H1 (cell line): Measurements from ENCODE around the gene HLA-F. TPM values are rescaled to one million over a fixed set of nuclear protein-coding genes. Genes with fewer than 3 reads are reported as not detected.

Source experiments
- CTCF ChIA-PET: fragments of 300-600 bp; sonication (Branson Sonifier 250); formaldehyde crosslinking; loops from one replicate; lab custom pipeline; 2021; ENCODE audit not compliant: partially characterized antibody; lab: Charles Lee
- POLR2A ChIA-PET: fragments of 300-600 bp; sonication (Branson Sonifier 250); formaldehyde crosslinking; loops from one replicate; lab custom pipeline; 2021; ENCODE audit warnings: inconsistent platforms; ENCODE audit not compliant: partially characterized antibody; lab: Charles Lee
- DNase-seq, 2 experiments: peaks; one replicate each; pipeline versions ENCODE4 v3.0.0 to v3.0.0-alpha.2; 2010 to 2022; ENCODE audit warnings: low spot score in 2 of 2, low read depth in 1 of 2, mixed read lengths in 1 of 2
- FAIRE-seq: peaks from 2 replicates; lab custom pipeline; 2011; peaks lifted over from hg19 to GRCh38; lab: Jason Lieb, UNC
- H2AFZ ChIP-seq: 2 replicates; pipeline ENCODE4 v1.8.1; 2012; ENCODE audit warnings: low read length, inconsistent platforms
- H2AK5ac ChIP-seq: 2 replicates; pipeline ENCODE4 v1.6.1; 2013; ENCODE audit warnings: low read depth, low read length
- H2BK120ac ChIP-seq: replicated peaks from 2 replicates; pipeline ENCODE3; 2013; ENCODE audit warnings: low read depth, low read length, inconsistent platforms
- H2BK12ac ChIP-seq: 2 replicates; pipeline ENCODE4 v1.6.1; 2013; ENCODE audit warnings: low read depth, low read length
- H2BK15ac ChIP-seq: 2 replicates; pipeline ENCODE4 v1.6.1; 2013; ENCODE audit warnings: low read length
- H2BK20ac ChIP-seq: 2 replicates; pipeline ENCODE4 v1.6.1; 2013; ENCODE audit warnings: low read length
- H2BK5ac ChIP-seq: 2 replicates; pipeline ENCODE4 v1.6.1; 2013; ENCODE audit warnings: low read depth, low read length
- H3K14ac ChIP-seq: 2 replicates; pipeline ENCODE4 v1.6.1; 2013; ENCODE audit warnings: inconsistent platforms; ENCODE audit not compliant: insufficient read length
- H3K18ac ChIP-seq: 2 replicates; pipeline ENCODE4 v1.6.1; 2013; ENCODE audit warnings: low read length; ENCODE audit errors: extremely low read depth
- H3K23ac ChIP-seq: 2 replicates; pipeline ENCODE4 v1.6.1; 2013; ENCODE audit warnings: inconsistent platforms; ENCODE audit not compliant: insufficient read length
- H3K23me2 ChIP-seq: 2 replicates; pipeline ENCODE4 v1.6.1; 2013; ENCODE audit warnings: low read depth, low read length
- H3K27ac ChIP-seq: 2 replicates; pipeline ENCODE4 v1.6.1; 2011; ENCODE audit warnings: low read depth, low read length, inconsistent platforms
- H3K27me3 ChIP-seq, 4 experiments: replicated peaks in 1 of 4; 1 replicate in 1 of 4; 2 replicates in 3 of 4; pipeline versions ENCODE4 v1.6.1 to v1.8.1; 2011 to 2013; ENCODE audit warnings: low read length in 3 of 4, mild to moderate bottlenecking in 3 of 4, inconsistent platforms in 2 of 4, mixed read lengths in 2 of 4, moderate library complexity in 1 of 4; ENCODE audit not compliant: control insufficient read depth in 3 of 4, insufficient read depth in 3 of 4; ENCODE audit errors: extremely low read depth in 1 of 4
- H3K36me3 ChIP-seq, 4 experiments: 2 replicates each; pipeline versions ENCODE4 v1.6.1 to v1.8.1; 2011 to 2013; ENCODE audit warnings: mild to moderate bottlenecking in 4 of 4, low read length in 3 of 4, moderate library complexity in 2 of 4, control low read depth in 1 of 4, inconsistent platforms in 1 of 4; ENCODE audit not compliant: insufficient read depth in 4 of 4, control insufficient read depth in 2 of 4
- H3K4ac ChIP-seq: replicated peaks from 2 replicates; pipeline ENCODE3; 2013; ENCODE audit warnings: low read length, low read depth, mixed read lengths, inconsistent platforms; ENCODE audit not compliant: insufficient read length
- H3K4me1 ChIP-seq, 4 experiments: replicated peaks in 1 of 4; 1 replicate in 1 of 4; 2 replicates in 3 of 4; pipeline versions ENCODE4 v1.6.1 to v1.8.1; 2011 to 2013; ENCODE audit warnings: low read length in 3 of 4, inconsistent platforms in 2 of 4, mixed read lengths in 1 of 4; ENCODE audit not compliant: insufficient read depth in 4 of 4, control insufficient read depth in 3 of 4
- H3K4me2 ChIP-seq, 2 experiments: 2 replicates each; pipeline versions ENCODE4 v1.6.1 to v1.8.1; 2011 to 2013; ENCODE audit warnings: low read depth in 2 of 2, low read length in 2 of 2, control low read depth in 1 of 2, inconsistent platforms in 1 of 2, mild to moderate bottlenecking in 1 of 2; ENCODE audit not compliant: insufficient read depth in 1 of 2
- H3K4me3 ChIP-seq, 4 experiments: fragments of 200-600, 300-600 bp in 1 of 4; sonication (generic), shearing (Covaris generic), sonication (Bioruptor Twin) in 1 of 4; 2 replicates each; pipeline versions ENCODE4 v1.5.1 to v1.8.1; 2011 to 2016; ENCODE audit warnings: low read length in 4 of 4, low read depth in 3 of 4, control low read depth in 2 of 4, inconsistent platforms in 2 of 4, mild to moderate bottlenecking in 2 of 4, mixed read lengths in 1 of 4, moderate library complexity in 1 of 4; ENCODE audit not compliant: insufficient read depth in 2 of 4; ENCODE audit errors: extremely low read depth in 1 of 4
- H3K56ac ChIP-seq: replicated peaks from 2 replicates; pipeline ENCODE3; 2013; ENCODE audit warnings: low read depth, mild to moderate bottlenecking, mixed read lengths, low read length, inconsistent platforms; ENCODE audit not compliant: insufficient read length
- H3K79me1 ChIP-seq: 2 replicates; pipeline ENCODE4 v1.6.1; 2013; ENCODE audit warnings: low read depth, low read length, control low read depth
- H3K79me2 ChIP-seq, 2 experiments: 2 replicates each; pipeline versions ENCODE4 v1.6.1 to v1.8.1; 2012 to 2013; ENCODE audit warnings: low read length in 2 of 2, mild to moderate bottlenecking in 2 of 2, inconsistent platforms in 1 of 2; ENCODE audit not compliant: insufficient read depth in 2 of 2, control insufficient read depth in 1 of 2
- H3K9ac ChIP-seq, 4 experiments: replicated peaks in 1 of 4; 1 replicate in 1 of 4; 2 replicates in 3 of 4; pipeline versions ENCODE4 v1.6.1 to v1.8.1; 2011 to 2013; ENCODE audit warnings: low read depth in 3 of 4, low read length in 3 of 4, control low read depth in 2 of 4, mild to moderate bottlenecking in 2 of 4, moderate library complexity in 2 of 4, inconsistent platforms in 1 of 4; ENCODE audit errors: extremely low read depth in 1 of 4
- H3K9me3 ChIP-seq, 2 experiments: 2 replicates each; pipeline versions ENCODE4 v1.6.1 to v1.8.1; 2012 to 2013; ENCODE audit warnings: mild to moderate bottlenecking in 2 of 2, moderate library complexity in 2 of 2, control low read depth in 1 of 2, inconsistent platforms in 1 of 2, low read depth in 1 of 2, low read length in 1 of 2, mixed read lengths in 1 of 2; ENCODE audit not compliant: insufficient read depth in 2 of 2
- H4K20me1 ChIP-seq, 2 experiments: replicated peaks in 1 of 2; 2 replicates each; pipeline versions ENCODE3 to v1.8.1; 2011 to 2013; ENCODE audit warnings: inconsistent platforms in 2 of 2, low read length in 2 of 2, mild to moderate bottlenecking in 1 of 2; ENCODE audit not compliant: insufficient read depth in 2 of 2, control insufficient read depth in 1 of 2
- H4K5ac ChIP-seq: 2 replicates; pipeline ENCODE4 v1.6.1; 2013; ENCODE audit warnings: low read length, low read depth, mixed read lengths, inconsistent platforms; ENCODE audit not compliant: insufficient read length
- H4K8ac ChIP-seq: 2 replicates; pipeline ENCODE4 v1.8.0; 2013; ENCODE audit warnings: mild to moderate bottlenecking, moderate library complexity, low read length, inconsistent platforms; ENCODE audit not compliant: insufficient read depth; ENCODE audit errors: extremely low read depth
- H4K91ac ChIP-seq: replicated peaks from 2 replicates; pipeline ENCODE3; 2013; ENCODE audit warnings: low read length, mixed read lengths, inconsistent platforms; ENCODE audit not compliant: insufficient read length
- GTF2F1 ChIP-seq: IDR thresholded peaks from 2 replicates; pipeline ENCODE4 v1.6.1; 2012; ENCODE audit warnings: low read depth, low read length, improper control_type of control experiment, borderline replicate concordance
- HDAC6 ChIP-seq: IDR thresholded peaks from one replicate; pipeline ENCODE4 v1.7.1; 2012; ENCODE audit warnings: low read depth, mild to moderate bottlenecking, inconsistent platforms, low read length, moderate library complexity
- JUND ChIP-seq: IDR thresholded peaks from 2 replicates; pipeline ENCODE4 v1.6.1; 2011; ENCODE audit warnings: mild to moderate bottlenecking, improper control_type of control experiment, low read length
- NANOG ChIP-seq: IDR thresholded peaks from 2 replicates; pipeline ENCODE4 v1.6.1; 2011; ENCODE audit warnings: low read length, low read depth, mild to moderate bottlenecking, inconsistent platforms; ENCODE audit not compliant: insufficient read depth, poor library complexity, severe bottlenecking
- SAP30 ChIP-seq: fragments of 300-600 bp; sonication (generic); IDR thresholded peaks from 2 replicates; pipeline ENCODE4 v1.7.1; 2012; ENCODE audit warnings: low read length, moderate library complexity, mild to moderate bottlenecking, inconsistent platforms; ENCODE audit not compliant: insufficient read depth, insufficient replicate concordance
- SP2 ChIP-seq: IDR thresholded peaks from 2 replicates; pipeline ENCODE4 v1.6.1; 2012; ENCODE audit warnings: mild to moderate bottlenecking, low read length, inconsistent platforms
- WGBS, 2 experiments: shearing (Covaris generic) in 1 of 2; methylation state at CpG; one replicate each; pipeline versions ENCODE4 v1.1.6 to v1.1.7; 2013 to 2015; ENCODE audit warnings: low lambda C conversion rate in 2 of 2, mixed read lengths in 2 of 2, inconsistent platforms in 1 of 2, low coverage in 1 of 2, missing lambda C conversion rate in 1 of 2; ENCODE audit not compliant: insufficient replicate concordance in 2 of 2, insufficient coverage in 1 of 2, insufficient read length in 1 of 2; ENCODE audit errors: extremely low coverage in 1 of 2, missing lambda C conversion rate in 1 of 2; 5-methylcytosine and 5-hydroxymethylcytosine counted together
- polyA plus RNA-seq, 7 experiments: library from polyadenylated mRNA; depleted of rRNA in 3 of 7; stranded (reverse) in 5 of 7; unstranded in 2 of 7; fragments of >200 nt in 5 of 7; fragments of 200-250 nt in 2 of 7; gene quantifications; 1 replicate in 5 of 7; 2 replicates in 1 of 7; 4 replicates in 1 of 7; pipeline versions ENCODE4 v1.2.1 to v1.2.3, GENCODE V29; 2011 to 2013; ENCODE audit warnings: missing spikeins in 2 of 7, mixed read lengths in 2 of 7
- total RNA-seq: library from RNA; stranded (reverse); fragmentation: NEBNext Ultra II Directional; extraction: Animal tissue kit (Norgen Biotek cat#: 25700); gene quantifications from 2 replicates; pipeline ENCODE4 v1.2.1, GENCODE V29; 2021
- TF ChIP-seq, protein P1 (sequence below): IDR thresholded peaks from 2 replicates; pipeline ENCODE4 v1.6.1; 2012; ENCODE audit warnings: inconsistent platforms
- TF ChIP-seq, protein P2 (sequence below), 3 experiments: IDR thresholded peaks; 1 replicate in 2 of 3; 2 replicates in 1 of 3; pipeline versions ENCODE4 v1.5.1 to v1.6.1; 2011; ENCODE audit warnings: low read length in 3 of 3, mild to moderate bottlenecking in 3 of 3, inconsistent platforms in 2 of 3, low read depth in 1 of 3, moderate library complexity in 1 of 3; ENCODE audit not compliant: insufficient read depth in 1 of 3; ENCODE audit errors: control extremely low read depth in 1 of 3

Gene HLA-F
- total and polyA plus RNA-seq, 2 of the 8 experiments (the other 6 are each of a cell fraction or from before 2014, with no cell fraction given): 9.6 to 11.7 TPM

DNA sequence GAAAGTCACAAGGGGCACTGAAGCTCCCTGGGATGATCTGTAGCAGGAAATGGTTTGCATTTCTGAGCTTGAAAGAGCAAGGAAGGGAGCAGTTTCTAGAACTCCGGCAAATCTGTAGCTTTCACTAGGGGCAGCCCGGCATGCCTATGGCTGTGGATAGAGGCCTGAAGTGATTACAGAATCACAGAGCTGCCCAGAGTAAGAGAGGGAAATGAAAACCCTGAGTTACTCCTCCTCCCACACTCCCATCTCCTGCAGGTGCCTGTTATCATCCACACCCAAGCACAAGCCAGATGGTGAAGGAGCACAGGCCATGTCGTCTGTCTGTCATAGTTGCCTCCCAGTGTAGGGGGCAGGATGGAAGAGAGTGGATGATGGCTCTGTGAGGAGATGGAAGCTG is 37.1 kb downstream of the HLA-F start:
- FAIRE-seq: no peak
- no peak overlapping the region for H3K23ac ChIP-seq
- peak overlapping the region; percentile 53; the same call in 1 of the 2 replicates for H3K27ac ChIP-seq
- TF ChIP-seq, protein P1, sequence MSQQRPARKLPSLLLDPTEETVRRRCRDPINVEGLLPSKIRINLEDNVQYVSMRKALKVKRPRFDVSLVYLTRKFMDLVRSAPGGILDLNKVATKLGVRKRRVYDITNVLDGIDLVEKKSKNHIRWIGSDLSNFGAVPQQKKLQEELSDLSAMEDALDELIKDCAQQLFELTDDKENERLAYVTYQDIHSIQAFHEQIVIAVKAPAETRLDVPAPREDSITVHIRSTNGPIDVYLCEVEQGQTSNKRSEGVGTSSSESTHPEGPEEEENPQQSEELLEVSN: no peak
- TF ChIP-seq SP2: no peak
- TF ChIP-seq GTF2F1: no peak
- no peak for TF ChIP-seq NANOG
- TF ChIP-seq, protein P2, sequence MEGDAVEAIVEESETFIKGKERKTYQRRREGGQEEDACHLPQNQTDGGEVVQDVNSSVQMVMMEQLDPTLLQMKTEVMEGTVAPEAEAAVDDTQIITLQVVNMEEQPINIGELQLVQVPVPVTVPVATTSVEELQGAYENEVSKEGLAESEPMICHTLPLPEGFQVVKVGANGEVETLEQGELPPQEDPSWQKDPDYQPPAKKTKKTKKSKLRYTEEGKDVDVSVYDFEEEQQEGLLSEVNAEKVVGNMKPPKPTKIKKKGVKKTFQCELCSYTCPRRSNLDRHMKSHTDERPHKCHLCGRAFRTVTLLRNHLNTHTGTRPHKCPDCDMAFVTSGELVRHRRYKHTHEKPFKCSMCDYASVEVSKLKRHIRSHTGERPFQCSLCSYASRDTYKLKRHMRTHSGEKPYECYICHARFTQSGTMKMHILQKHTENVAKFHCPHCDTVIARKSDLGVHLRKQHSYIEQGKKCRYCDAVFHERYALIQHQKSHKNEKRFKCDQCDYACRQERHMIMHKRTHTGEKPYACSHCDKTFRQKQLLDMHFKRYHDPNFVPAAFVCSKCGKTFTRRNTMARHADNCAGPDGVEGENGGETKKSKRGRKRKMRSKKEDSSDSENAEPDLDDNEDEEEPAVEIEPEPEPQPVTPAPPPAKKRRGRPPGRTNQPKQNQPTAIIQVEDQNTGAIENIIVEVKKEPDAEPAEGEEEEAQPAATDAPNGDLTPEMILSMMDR (IDR thresholded peaks at IDR 0.05; ENCODE audit: control extremely low read depth in 1 of 3, insufficient read depth in 1 of 3, low read depth in 1 of 3, low read length in 3 of 3): no peak
- no peak for TF ChIP-seq JUND
- TF ChIP-seq SAP30: no peak
- no peak for TF ChIP-seq HDAC6

More for the DNA sequence above, 37.1 kb downstream of the HLA-F start:
- Histone ChIP-seq H2AFZ (no peak overlapping the region), H3K56ac (no peak overlapping the region), H2BK20ac (peak overlapping the region; percentile 9), H3K4me1 (peaks cover 15 to 32% (median 21%) of the 10 kb centered on the region in 4 experiments), H3K27me3 (no peaks in the 10 kb centered on the region; a peak in 1 of 7 replicates), H3K79me1 (no peaks in the 10 kb centered on the region), H2BK5ac (peak overlapping the region; percentile 95), H3K4me2 (peak overlapping the region in 1 of 2 experiments; percentile 12; a peak in 1 of 4 replicates), H3K36me3 (no peaks in the 10 kb centered on the region), H4K5ac (no peak overlapping the region), H3K18ac (peak overlapping the region; percentile 44; the same call in 1 of the 2 replicates), H3K79me2 (no peaks in the 10 kb centered on the region), H4K8ac (no peak overlapping the region), H3K9ac (no peak overlapping the region), H4K20me1 (no peaks in the 10 kb centered on the region), H2BK15ac (peak overlapping the region; percentile 83; the same call in 1 of the 2 replicates), H2AK5ac (peak overlapping the region; percentile 93; the same call in 1 of the 2 replicates), H2BK12ac (peak overlapping the region; percentile 89), H4K91ac (peak overlapping the region; percentile 81), H3K4me3 (no peak overlapping the region), H3K14ac (no peak overlapping the region), H2BK120ac (peak overlapping the region; percentile 4), H3K4ac (no peak overlapping the region), H3K23me2 (no peaks in the 10 kb centered on the region), H3K9me3 (no peaks in the 10 kb centered on the region)
- ChIA-PET POLR2A (interaction anchor here (0.6 to 2.9 kb wide), 6 partner anchors 9 to 206 kb away, joined by 3 to 15 read pairs (median 5); no protein-coding TSS in a partner anchor), CTCF (interaction anchor here (0.6 to 3.5 kb wide), 9 partner anchors 7 to 79 kb away, joined by 3 to 10 read pairs (median 4); no protein-coding TSS in a partner anchor)
- no peak for DNase-seq
- whole genome bisulfite sequencing, 2 experiments: 73% methylated on average over 3 of the region's 3 CpGs; no CpG with 5 or more reads in 1 of the 2 experiments
